Measurements from ENCODE around the gene ANKS1B. TPM values are rescaled to one million over a fixed set of nuclear protein-coding genes. Genes with fewer than 3 reads are reported as not detected.
"Not testable (repeated sequence)": the region's sequence is repeated elsewhere in the genome, so short reads cannot be mapped to it uniquely, and the experiment has no call there.

The ANKS1B gene
- total RNA-seq, 1 donor from 2014 or later, result not detected

DNA sequence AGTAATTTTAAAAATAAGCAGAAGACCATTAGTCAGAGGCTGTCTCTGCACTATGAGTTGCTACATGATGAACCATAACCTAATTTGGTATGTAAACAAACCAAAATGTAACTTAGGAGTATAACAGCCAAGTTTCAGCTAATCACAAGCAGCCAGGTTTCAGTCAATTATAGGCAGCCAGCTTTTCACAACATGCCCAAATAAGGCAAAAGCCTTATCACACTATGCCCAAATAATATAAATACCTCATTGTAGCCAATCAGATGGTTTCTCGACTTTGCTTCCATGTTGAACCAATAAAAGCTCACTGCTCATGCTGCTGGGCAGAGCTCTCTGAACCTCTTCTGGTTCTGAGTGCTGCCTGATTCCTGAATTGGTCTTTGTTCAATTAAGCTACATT, 298.6 kb downstream of the ANKS1B start:
- no peak for DNase-seq

DNA sequence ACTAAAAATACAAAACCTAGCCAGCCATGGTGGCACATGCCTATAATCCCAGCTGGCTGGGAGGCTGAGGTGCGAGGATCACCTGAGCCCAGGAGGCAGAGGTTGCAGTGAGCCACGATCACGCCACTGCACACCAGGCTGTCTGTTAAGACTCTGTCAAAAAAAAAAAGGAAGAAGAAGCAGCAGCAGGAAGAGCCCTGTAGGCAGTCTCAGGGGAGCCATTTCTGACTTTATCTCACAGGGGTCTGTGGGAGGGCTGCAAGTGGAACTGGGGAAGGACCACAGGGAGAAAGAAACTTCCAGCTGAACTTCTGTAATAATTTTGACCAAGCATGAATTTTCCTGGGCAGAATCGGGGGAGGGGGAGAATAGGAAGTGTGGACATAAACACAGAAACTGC, 304.5 kb downstream of the ANKS1B start:
- no peak for DNase-seq

GRCh38 chr12:99670635-99671034, 314.1 kb downstream of the ANKS1B start:
- DNase-seq, result no peak

- no peak for DNase-seq
Measured at GRCh38 chr12:99658671-99659349, 325.9 kb downstream of the ANKS1B start.

GRCh38 chr12:99649551-99649950, 335.2 kb downstream of the ANKS1B start:
- DNase-seq, result no peak

DNA sequence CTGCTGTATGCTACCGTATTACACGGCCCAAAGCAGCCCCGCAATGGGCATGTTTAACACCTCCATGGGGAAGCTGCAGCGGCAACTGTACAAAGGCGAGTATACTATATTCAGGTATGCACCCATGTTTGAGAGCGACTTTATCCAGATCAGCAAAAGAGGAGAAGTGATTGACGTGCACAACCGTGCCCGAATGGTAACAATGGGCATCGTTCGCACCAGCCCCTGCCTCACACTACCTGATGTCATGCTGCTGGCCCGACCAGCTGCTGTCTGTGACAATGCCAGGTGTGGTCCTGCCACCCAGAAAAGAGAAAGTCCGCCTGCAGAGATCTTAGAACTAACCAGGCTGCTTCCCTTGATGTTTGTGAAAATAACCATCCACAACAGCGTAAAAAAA, 336.6 kb downstream of the ANKS1B start:
- no peak for DNase-seq

DNA sequence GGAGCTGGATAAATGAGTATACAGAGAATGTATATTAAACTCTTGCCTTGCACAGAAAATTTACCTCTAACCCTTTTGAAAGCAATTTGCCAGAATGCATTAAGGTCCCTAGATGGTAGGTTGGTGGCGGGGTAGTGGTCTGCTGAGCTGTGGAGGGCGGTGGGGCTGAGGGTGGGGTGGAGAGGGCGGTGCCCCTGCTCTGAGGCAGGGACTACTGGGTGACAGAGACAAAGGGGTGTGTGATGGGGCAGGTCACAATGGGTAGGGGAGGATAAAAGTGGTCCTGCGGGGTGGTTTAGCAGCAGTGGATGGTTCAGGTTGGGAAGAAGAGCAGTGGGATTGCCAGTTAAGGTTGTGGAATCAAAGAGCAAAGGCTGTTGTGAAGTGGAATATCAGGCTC, 337.3 kb downstream of the ANKS1B start, which contains the start of gene GARIN6:
Gene GARIN6 (plus strand): TSS at position 301 of the 400 bp plus-strand sequence. CDS start 422 bp downstream, outside the sequence.
- no peak for DNase-seq

- DNase-seq, result no peak
Measured at GRCh38 chr12:99644629-99645028, 340.1 kb downstream of the ANKS1B start.

DNA sequence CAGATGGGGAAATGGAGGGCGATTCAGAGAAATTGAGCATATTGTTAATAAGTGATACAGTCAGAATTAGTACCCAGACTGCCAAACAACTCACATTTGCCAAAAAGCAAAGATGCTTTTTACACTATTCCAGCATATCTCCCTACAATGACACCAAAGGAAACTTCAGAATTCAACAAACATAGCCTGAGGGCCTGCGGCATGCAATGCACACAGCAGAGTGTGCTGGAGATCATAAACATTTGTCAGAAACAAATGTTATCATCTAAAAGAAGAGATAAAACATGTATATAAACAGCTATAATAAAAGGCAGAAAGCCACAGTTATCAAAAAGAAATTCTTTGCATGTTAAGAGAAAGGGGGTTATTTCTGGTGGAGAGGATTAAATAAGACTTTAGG, 357.3 kb downstream of the ANKS1B start:
- no peak for DNase-seq

GRCh38 chr12:99624591-99624990, 360.1 kb downstream of the ANKS1B start:
- not testable (repeated sequence) for DNase-seq

DNA sequence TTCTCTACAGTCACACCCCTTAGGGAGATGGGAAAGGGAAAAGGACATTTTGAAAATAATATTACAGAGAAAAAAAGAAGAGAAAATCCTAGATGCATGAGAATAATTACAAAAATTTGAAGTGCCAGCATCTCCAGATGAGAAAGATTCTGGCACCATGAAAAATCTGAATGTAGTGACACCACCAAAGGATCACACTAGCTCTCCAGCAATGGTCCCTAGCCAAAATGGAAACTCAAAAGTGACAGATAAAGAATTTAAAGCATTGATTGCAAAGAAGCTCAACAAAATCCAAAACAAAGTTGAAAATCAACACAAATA, 364.6 kb downstream of the ANKS1B start:
- DNase-seq, result no peak

DNA sequence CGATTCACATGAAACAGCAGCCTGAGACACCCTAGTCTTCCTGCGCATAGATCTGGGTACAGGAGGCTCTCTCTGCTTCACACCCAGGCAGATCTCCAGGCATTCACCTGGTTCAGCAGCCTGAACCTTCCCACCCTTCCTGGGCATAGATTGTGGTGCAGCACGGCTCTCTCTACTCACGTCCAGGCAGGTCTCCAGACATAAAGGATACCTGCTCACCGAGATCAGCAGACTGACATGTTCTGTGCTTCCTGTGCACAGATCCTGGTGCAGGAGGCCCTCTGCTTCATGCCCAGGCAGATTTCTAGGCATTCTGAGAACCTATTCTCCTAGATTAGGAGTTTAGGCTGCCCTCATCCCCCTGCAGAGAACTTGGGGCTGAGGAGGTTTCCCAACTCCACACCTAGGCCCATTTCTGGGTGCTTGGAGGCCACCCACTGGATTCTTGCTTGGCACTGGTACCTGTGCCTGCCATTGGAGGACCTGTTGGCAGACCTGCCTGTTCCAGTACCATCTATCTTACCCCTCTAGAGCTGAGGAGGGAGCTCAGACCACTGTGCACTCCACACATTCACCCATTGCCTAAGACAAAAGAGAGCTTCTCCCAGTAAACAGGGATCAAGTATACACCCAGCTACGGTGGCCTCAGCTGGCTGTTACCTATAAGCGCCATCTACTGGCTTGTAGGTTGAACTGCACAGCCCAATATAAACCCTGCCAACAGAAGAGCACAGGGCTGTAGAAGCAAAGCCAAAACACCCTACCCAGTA, 365.2 kb downstream of the ANKS1B start:
- DNase-seq, result no peak

GRCh38 chr12:99618657-99619056, 366.1 kb downstream of the ANKS1B start:
- no peak for DNase-seq

DNA sequence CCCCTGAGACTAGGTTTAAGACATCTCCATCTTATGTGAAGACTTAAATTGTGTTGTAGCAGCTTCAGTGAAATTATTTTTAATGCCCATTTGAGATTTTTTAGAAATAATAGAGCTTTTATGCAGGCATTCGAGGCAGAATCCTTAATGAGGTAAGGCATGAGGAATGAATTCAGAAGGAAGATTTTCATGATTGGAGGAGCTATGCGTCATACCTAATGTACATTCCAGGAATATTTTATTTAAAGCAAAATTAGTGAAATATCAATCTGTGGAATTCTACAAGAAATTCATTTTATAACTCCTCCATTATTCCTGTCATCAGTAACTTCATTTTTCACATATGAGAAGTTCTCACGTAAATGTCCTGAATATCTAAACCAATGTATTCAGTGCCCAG, 373.1 kb downstream of the ANKS1B start:
- no peak for DNase-seq

DNA sequence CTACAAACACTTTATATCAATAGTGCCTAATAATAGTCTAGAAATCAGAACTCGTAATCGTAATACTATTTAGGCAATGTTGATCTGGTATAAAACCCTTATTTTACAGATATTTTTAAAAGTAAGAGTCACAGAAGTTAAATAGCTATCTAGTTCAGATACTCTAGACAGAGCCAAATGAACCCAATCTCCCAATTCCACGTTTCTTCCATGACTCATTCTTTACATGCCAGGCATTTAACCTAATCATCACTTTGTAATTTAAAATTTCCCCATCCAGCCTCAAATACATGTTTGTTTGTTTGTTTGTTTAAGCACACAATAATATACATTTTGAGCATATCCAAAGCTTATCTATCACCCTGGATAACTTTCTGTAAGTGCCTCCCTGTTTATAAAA, 373.6 kb downstream of the ANKS1B start:
- no peak for DNase-seq

DNA sequence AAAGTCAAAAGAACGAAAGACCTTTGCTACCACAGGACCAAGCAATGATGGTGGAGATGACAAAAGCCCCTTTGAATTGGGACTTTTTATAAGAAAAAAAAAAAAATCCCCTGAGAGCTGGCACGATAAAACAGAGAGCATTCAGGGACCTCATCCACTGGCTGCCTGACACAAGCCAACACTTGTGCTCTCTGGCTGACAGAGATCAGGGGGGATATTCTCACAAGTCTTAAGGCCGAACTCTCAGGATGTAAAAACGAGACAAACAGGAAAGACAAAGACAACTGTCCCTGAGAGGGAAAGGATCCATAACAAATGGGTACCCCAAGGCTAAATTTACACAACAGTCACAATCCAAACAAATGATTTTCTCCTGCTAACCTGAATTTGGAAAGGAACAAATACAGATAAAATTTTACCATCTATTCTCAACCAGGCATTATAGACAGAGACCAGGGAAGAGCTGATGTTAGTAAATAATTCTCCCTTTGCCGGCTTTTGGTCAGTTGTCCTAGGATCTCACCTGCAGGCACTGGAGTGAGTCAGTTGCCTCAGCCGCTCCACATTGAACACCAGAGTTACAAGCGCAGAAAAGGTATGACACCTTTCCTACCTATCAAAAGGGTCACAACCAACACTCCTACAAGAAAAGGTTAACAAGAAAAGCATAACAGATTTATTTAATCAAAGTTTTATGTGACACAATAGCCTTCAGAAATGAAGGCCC, 375.1 kb downstream of the ANKS1B start:
- DNase-seq, result no peak

- DNase-seq, result no peak
Measured at GRCh38 chr12:99600388-99600787, 384.3 kb downstream of the ANKS1B start.

- no peak for DNase-seq
Measured at GRCh38 chr12:99598785-99599184, 386.0 kb downstream of the ANKS1B start.

DNA sequence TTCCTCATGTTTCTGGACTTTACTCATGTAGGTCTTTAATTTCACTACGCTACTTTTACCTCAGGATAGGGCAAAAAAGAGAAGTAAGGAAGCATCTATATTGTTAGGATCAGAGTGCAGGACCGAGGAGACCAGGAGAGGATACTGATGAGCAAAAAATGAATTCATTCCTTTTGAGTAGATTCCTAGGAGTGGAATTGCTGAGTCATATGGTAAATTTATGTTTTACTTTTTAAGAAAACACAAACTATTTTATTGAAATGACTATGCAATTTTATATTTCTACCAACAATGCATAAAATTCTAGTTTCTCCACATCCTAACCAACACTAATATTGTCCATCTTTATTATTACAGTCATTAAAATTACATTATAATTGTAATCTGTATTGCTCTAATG, 388.0 kb downstream of the ANKS1B start:
- DNase-seq, result no peak

DNA sequence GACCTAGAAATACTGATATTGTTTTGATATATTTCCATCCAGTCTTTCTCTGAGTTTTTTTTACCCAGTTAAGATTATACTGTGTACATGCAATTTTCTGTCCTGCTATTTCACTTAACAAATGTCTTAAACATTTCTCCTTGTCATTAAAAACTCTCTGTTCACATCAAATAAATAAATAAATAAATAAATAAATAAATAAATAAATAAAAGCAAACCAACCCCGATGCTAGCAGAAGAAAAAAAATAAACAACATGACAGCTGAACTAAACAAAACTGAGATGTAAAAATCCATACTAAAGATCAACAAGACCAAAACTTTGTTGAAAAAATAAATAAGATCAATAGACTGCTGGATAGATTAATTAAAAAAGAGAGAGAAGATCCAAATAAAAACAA, 407.6 kb downstream of the ANKS1B start:
- not testable (repeated sequence) for DNase-seq

- no peak for DNase-seq
Measured at GRCh38 chr12:99573980-99574379, 410.8 kb downstream of the ANKS1B start.

DNA sequence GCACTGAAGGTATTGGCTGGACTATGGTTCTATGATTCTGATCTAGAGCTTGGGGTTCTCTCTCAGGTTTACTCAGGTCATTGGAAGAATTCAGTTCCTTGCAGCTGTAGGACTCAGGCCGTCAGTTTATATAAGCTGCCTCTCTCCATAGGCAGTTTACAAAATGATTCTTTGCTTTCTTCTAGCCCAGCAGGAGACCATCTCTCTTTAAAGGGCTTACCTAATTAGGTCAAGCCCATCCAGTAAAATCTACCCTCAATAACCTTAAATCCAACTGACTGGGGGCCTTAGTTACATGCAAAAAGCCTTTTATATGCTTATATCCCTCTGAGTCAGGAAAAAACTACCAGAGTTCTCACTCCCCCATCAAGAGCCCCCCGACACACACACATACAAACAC, 417.7 kb downstream of the ANKS1B start:
- DNase-seq, result no peak

- no peak for DNase-seq
Measured at GRCh38 chr12:99558109-99558508, 426.6 kb downstream of the ANKS1B start.

DNA sequence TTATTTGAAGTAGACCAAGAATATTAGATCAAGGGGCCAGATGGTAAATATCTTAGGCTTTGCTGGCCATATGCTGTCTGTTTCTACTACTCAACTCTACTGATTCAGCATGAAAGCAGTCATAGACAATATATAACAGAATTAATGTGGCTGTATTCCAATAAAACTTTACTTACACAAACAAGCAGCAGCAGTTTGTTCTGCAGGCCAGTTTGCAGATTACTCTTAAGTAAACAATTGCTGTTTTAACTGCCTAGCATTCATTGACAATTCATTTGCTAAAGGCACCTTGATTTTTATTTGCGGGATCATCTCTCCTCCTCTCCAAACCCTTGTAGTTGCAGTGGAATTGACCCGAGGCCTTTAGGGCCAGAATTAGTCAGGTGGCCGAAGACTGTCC, 431.3 kb downstream of the ANKS1B start:
- DNase-seq, result no peak

Data from dermis blood vessel endothelial cell (primary cell).